ENCODE data around the gene RADIL. TPM values are rescaled to one million over a fixed set of nuclear protein-coding genes. Genes with fewer than 3 reads are reported as not detected.

Gene RADIL
- total RNA-seq, 6 donors from 2014 or later = 7.9 to 42.8 (median 13.0) TPM

GRCh38 chr7:4833176-4833575, 50.3 kb downstream of the RADIL start:
- Histone ChIP-seq H3K36me3 (peaks cover 0 to 31% (median 10%) of the 10 kb centered on the region in 4 donors), H3K4me1 (peaks cover 0 to 4% (median 2%) of the 10 kb centered on the region in 4 donors), H3K27me3 (no peaks in the 10 kb centered on the region), H3K4me3 (no peak overlapping the region), H3K9me3 (no peaks in the 10 kb centered on the region), H3K27ac (no peak overlapping the region)
- TF ChIP-seq POLR2AphosphoS5 (IDR thresholded peaks at IDR 0.05) (no peak), EP300 (IDR thresholded peaks at IDR 0.05) (no peak), CTCF (IDR thresholded peaks at IDR 0.05) (no peak), POLR2A (IDR thresholded peaks at IDR 0.05) (no peak)
- DNase-seq (peak in 1 of 2 donors; percentile 30), ATAC-seq (ENCODE audit: low FRiP score in 2 of 2) (no peak)
- 87 to 96% methylated on average over 17 of the region's 17 CpGs for WGBS, 2 donors

- no peak overlapping the region for H3K27ac ChIP-seq
- peaks cover 0 to 31% (median 10%) of the 10 kb centered on the region in 4 donors for H3K36me3 ChIP-seq
- DNase-seq (no peak), ATAC-seq (ENCODE audit: low FRiP score in 2 of 2) (no peak)
- no peaks in the 10 kb centered on the region for H3K9me3 ChIP-seq
- no peak overlapping the region for H3K4me3 ChIP-seq
- H3K4me1 ChIP-seq = peaks cover 0 to under 1% (median 0%) of the 10 kb centered on the region in 4 donors
- 95 to 96% methylated on average over 16 of the region's 16 CpGs for WGBS, 2 donors
- no peaks in the 10 kb centered on the region for H3K27me3 ChIP-seq
- TF ChIP-seq POLR2A (IDR thresholded peaks at IDR 0.05) = no peak
- no peak for TF ChIP-seq POLR2AphosphoS5 (IDR thresholded peaks at IDR 0.05)
- no peak for TF ChIP-seq EP300 (IDR thresholded peaks at IDR 0.05)
- no peak for TF ChIP-seq CTCF (IDR thresholded peaks at IDR 0.05)
Observed at GRCh38 chr7:4832711-4833110, 50.8 kb downstream of the RADIL start.

GRCh38 chr7:4831723-4832495, 51.6 kb downstream of the RADIL start:
- WGBS, 2 donors = 88 to 90% methylated on average over 17 of the region's 17 CpGs
- peaks cover 0 to 31% (median 10%) of the 10 kb centered on the region in 4 donors for H3K36me3 ChIP-seq
- no peaks in the 10 kb centered on the region for H3K9me3 ChIP-seq
- no peaks in the 10 kb centered on the region for H3K4me1 ChIP-seq
- no peak overlapping the region for H3K27ac ChIP-seq
- H3K27me3 ChIP-seq = no peaks in the 10 kb centered on the region
- TF ChIP-seq CTCF (IDR thresholded peaks at IDR 0.05) = no peak
- TF ChIP-seq POLR2A (IDR thresholded peaks at IDR 0.05) = no peak
- TF ChIP-seq EP300 (IDR thresholded peaks at IDR 0.05) = no peak
- no peak for TF ChIP-seq POLR2AphosphoS5 (IDR thresholded peaks at IDR 0.05)
- H3K4me3 ChIP-seq = no peak overlapping the region
- ATAC-seq (ENCODE audit: low FRiP score in 2 of 2) = no peak
- peak in 1 of 2 donors; percentile 31 for DNase-seq

GRCh38 chr7:4830176-4830575, 53.3 kb downstream of the RADIL start:
- 49 to 55% methylated on average over 10 to 14 of the region's 14 CpGs for WGBS, 2 donors

More at GRCh38 chr7:4830176-4830575, 53.3 kb downstream of the RADIL start:
- no peaks in the 10 kb centered on the region for H3K27me3 ChIP-seq
- H3K4me3 ChIP-seq = no peak overlapping the region
- H3K4me1 ChIP-seq = no peaks in the 10 kb centered on the region
- H3K36me3 ChIP-seq = peaks cover 0 to 21% (median 5%) of the 10 kb centered on the region in 4 donors
- no peak overlapping the region for H3K27ac ChIP-seq
- no peaks in the 10 kb centered on the region for H3K9me3 ChIP-seq
- ATAC-seq (ENCODE audit: low FRiP score in 2 of 2) = peak; percentile 74 to 81
- peak in 1 of 2 donors; percentile 69 for DNase-seq
- TF ChIP-seq POLR2AphosphoS5 (IDR thresholded peaks at IDR 0.05) (peak; percentile 11 to 24), EP300 (IDR thresholded peaks at IDR 0.05) (no peak), CTCF (IDR thresholded peaks at IDR 0.05) (peak; percentile 65 to 92 (median 82))

All from upper lobe of left lung (tissue), 6 donors.